Measurements from ENCODE around the gene SNAI1.

SNAI1 gene

DNA sequence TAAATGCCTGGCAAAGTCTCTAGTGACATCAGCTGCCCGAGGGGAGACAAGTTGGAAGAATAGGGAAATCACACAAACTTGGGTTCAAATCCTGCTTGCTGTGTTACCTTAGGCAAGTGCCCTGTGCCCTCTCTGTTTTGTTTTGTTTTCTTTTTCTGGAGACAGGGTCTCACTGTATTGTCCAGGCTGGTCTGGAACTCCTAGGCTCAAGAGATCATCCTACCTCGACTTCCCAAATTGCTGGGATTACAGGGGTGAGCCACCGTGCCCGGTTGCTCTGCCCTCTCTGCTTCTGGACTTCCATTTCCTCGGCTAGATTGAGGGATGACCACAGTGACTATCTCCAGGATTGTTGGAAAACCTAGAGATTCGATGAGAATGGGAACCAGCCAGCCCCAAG, 55.4 kb downstream of the SNAI1 start:
- DNase-seq = no peak

Data from CD4-positive, alpha-beta T cell treated with Interleukin-10 for 1 hour (primary cell).